ENCODE data around the gene NPAP1.
"Not testable (repeated sequence)": the region's sequence is repeated elsewhere in the genome, so short reads cannot be mapped to it uniquely, and the experiment has no call there.

The NPAP1 gene, protein sequence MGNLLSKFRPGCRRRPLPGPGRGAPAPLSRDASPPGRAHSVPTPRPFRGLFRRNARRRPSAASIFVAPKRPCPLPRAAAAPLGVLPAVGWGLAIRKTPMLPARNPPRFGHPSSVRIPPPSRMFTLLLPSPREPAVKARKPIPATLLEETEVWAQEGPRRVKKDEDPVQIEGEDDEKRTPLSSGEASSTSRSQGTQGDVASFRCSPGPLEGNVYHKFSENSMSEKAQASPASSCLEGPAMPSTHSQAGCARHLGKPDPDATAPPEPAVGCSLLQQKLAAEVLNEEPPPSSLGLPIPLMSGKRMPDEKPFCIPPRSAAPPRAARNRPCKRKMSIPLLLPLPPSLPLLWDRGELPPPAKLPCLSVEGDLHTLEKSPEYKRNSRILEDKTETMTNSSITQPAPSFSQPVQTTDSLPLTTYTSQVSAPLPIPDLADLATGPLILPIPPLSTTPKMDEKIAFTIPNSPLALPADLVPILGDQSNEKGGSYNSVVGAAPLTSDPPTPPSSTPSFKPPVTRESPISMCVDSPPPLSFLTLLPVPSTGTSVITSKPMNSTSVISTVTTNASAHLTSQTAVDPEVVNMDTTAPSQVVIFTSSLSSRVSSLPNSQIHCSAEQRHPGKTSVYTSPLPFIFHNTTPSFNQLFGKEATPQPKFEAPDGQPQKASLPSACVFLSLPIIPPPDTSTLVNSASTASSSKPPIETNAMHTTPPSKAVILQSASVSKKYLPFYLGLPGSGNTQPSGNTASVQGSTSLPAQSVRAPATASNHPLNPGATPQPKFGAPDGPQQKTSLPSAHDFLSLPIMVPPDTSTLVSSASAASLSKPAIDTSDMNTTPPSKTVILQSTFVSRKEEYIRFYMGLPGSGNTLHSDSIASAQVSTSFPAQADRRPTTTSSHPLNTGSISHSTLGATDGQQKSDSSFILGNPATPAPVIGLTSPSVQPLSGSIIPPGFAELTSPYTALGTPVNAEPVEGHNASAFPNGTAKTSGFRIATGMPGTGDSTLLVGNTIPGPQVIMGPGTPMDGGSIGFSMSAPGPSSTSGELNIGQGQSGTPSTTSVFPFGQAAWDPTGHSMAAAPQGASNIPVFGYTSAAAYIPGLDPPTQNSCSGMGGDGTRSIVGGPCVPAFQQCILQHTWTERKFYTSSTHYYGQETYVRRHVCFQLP

DNA sequence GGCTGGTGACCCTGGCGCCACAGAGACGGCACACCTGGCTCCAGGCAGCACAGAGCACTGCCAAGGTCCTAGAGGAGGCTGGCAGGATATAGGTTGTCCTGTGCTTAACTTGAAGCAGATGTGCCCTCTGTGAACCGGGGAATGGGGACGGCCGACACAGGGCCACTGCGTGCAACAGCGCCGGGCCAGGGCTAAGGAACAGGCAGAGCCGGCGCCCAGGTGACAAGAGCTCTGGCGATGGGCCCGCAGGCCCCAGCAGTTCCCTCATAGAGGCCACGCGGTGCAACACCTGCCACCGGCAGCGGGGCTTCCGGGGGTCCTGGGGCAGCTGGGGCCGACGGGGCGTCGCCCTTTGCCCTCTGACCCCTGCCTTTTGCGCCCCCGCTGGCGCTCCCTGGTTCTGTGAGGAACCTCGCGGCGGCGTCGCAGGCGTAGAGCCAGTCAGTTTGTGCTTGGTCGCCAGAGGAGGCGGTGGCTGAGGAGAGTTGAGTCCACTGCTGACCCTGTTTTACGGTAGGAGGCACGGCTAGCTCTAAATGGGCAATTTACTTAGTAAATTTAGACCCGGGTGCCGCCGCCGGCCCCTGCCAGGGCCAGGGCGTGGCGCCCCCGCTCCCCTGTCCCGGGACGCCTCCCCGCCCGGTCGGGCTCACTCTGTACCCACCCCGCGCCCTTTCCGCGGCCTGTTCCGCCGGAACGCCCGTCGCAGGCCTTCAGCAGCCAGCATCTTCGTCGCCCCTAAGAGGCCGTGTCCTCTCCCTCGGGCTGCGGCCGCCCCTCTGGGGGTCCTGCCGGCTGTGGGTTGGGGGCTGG is at the start of gene NPAP1:
TSS of gene NPAP1 (plus strand) at position 444 of the 813 bp plus-strand sequence. CDS start at position 537, 93 bp downstream.
- no peak for DNase-seq (ENCODE audit: low spot score)

DNA sequence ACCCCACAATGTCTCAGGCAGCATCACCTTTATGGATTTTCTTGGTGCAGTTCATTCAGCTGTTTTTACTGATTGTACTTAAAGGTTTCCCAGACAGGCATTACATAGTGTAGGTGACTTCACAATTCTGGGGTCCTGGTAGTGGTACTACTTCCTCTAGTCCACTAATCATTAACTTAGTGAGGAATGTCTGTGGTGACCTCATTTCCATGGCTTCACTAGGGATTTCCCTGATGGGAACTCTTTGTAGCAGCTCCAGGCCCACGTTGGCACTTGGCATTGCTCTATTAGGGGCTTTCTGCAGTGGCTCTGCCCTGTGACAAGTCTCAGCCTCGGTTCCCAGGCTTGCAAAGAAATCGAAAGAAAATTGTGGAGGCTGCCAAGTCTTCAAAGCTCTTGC is 48.1 kb upstream of the NPAP1 start:
- no peak for DNase-seq (ENCODE audit: low spot score)

DNA sequence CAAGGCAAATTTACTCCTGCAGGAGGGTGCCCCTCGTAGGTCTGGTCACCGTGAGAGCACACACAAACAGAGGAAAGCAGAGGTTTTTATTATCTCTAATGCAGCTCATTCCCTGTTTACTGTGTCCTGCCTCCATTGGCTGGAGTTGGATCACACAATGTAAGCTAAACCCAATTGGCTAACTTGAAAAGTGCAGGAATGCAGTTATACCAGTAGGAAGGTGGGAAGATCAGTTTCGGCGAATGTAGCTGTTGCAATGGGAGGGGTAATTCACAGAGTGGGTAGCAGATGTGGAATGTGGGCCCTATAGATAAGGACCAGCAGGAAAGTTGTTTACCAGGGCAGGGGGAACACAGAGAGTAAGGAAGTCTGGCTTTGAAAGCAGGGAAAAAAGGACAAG is 42.5 kb upstream of the NPAP1 start:
- DNase-seq (ENCODE audit: low spot score), result no peak

DNA sequence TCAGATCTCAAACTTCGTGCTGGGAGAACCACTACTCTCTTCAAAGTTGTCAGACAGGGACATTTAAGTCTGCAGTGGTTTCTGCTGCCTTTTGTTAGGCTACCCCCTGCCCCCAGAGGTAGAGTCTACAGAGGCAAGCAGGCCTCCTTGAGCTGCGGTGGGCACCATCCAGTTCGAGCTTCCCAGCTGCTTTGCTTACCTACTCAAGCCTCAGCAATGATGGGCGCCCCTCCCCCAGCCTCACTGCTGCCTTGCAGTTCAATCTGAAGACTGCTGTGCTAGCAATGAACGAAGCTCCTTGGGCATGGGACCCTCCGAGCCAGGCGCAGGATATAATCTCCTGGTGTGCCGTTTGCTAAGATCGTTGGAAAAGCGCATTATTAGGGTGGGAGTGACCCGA is 36.2 kb upstream of the NPAP1 start:
- not testable (repeated sequence) for DNase-seq (ENCODE audit: low spot score)

DNA sequence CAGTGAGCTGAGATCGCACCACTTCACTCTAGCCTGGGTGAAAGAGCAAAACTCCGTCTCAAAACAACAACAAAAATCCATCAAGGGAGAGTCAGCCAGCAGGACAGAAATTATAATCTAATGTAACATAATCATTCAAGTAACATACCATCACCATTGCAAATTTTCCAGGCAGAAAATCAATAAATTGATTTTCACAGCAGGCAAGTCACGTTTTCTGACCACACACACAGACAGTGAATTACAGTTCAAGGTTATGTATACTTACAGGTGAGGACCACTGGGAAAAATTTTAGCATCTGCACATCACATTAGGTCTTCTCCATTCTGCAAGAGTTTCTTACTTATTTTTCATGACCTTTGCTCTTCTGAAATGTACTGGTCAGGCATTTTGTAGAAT is 29.9 kb upstream of the NPAP1 start:
- DNase-seq (ENCODE audit: low spot score), result no peak

DNA sequence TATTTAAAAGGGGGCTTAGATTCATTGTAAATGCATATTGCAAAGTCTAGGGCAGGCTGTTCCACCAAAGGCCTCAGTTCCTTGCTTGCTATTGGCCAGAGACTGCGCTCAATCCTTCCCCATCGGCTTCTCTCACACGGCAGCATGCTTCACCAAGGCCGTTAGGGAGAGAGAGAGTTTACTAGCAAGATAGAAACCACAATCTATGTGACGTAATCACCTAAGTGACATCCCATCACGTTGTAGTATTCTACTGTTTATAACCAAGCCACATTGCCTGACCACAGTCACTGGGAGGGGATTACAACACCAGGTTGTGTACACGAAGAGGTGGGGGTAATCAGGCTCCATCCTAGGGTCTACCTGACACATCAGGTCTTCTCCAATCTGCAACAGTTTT is 16.0 kb upstream of the NPAP1 start:
- DNase-seq (ENCODE audit: low spot score), result no peak

DNA sequence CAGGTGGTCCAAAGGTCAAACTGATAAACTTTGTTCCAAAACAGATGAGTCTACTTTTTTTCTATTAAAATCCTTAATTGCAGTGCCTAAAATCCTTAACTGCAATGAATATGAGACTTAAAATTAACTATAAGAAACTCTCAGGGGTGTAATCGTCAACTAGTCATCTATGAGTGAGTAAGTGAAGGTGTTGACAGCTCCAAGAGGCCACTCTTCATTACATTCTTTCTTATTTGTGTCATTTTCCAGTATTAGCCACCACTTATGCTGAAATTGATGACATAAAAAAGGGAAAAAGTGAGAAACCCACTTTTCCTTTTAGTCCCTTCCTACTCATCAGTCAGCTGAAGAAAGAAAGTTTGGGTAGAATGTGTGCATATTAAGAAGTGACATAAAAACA is 12.6 kb upstream of the NPAP1 start:
- no peak for DNase-seq (ENCODE audit: low spot score)

DNA sequence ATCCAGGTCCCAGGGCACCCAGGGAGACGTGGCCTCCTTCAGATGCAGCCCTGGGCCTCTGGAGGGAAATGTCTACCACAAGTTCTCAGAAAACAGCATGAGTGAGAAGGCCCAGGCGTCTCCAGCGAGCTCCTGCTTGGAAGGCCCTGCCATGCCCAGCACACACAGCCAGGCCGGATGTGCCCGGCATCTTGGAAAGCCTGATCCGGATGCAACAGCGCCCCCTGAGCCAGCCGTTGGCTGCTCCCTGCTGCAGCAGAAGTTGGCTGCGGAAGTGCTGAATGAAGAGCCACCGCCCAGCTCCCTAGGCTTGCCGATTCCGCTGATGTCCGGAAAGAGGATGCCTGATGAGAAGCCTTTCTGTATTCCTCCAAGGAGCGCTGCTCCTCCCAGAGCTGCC is 856 bp downstream of the NPAP1 start:
- no peak for DNase-seq (ENCODE audit: low spot score)

DNA sequence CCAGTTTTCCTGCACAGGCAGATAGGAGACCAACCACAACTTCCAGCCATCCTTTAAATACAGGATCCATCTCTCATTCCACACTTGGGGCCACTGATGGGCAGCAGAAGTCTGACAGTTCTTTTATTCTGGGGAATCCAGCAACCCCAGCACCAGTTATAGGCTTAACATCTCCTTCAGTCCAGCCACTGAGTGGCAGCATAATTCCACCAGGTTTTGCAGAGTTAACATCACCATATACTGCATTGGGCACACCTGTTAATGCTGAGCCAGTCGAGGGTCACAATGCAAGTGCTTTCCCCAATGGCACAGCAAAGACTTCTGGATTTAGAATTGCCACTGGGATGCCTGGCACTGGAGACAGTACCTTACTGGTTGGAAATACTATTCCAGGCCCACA is 2.9 kb downstream of the NPAP1 start:
- DNase-seq (ENCODE audit: low spot score), result no peak

DNA sequence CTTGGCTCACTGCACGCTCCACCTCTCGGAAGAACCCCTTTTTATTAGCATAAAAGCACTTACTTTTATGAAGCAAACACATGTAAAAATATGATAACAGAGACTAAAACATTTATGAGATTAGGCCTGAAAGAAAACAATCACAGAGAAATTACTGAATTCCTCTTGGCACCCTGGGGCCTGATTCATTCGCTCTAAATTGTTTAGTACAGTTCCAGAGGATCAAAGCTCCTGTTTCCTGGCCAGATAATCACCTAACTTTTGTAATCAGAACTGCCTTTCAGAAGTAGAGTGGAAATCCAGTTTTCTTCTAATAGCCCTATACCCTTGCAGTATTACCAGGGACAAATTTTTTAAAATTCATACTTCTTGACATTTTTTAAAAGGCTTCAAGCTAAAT is 6.4 kb downstream of the NPAP1 start:
- DNase-seq (ENCODE audit: low spot score), result no peak

DNA sequence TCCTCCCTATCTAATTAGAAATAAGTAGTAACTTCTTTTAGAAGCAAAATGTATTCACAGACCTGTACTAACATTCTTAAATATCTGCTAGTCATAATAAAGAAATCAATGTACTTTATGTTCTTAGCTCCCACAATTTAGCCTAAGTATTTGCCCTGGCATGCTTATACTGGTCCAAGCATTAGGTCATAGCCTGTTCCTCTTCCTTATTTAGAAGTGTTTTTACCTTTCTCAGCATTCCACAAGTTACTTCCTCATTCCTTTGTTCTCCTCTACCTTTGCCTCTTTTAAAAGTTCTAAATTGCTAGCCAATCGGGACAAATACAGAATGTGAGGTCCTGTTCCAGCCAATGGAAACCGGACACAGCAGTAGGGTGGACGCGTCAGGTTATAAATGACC is 7.3 kb downstream of the NPAP1 start:
- not testable (repeated sequence) for DNase-seq (ENCODE audit: low spot score)

DNA sequence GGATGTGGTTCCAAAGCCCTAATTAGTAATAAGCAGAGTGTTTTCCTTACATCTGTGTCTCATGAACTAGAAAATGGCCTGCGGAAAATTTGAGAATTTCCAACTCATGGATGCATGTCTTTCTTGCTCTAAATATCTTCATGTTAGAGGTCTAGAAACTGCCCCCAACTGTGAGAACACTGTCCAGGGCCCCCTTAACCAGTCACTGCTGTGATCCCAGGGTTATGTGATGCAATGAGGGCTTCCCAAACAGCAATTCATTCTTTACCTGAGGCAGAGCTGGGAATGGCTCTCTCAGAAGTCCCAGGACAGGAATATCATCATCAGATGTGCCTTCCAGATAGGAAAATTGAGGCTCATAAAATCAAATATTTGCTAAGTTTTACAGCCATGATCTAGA is 8.2 kb downstream of the NPAP1 start:
- DNase-seq (ENCODE audit: low spot score), result no peak

DNA sequence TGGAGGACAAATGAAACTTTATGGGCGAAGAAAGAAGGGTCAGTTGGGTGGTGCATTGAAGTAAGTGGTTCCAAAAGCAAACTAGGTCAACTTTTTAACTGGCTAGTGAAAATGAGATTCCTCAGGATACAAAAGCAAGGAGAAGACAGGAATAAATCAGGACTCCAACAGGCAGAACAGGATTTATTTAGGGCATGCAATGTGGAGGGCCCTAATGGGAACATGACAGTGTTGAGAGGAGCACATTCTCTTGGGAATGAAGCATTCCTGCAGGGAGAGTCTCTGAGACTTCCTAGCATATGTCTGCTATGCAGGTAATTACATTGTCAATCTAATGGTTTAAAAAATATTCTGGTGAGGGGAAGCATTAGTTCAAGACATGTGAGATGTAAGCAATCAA is 8.7 kb downstream of the NPAP1 start:
- no peak for DNase-seq (ENCODE audit: low spot score)

DNA sequence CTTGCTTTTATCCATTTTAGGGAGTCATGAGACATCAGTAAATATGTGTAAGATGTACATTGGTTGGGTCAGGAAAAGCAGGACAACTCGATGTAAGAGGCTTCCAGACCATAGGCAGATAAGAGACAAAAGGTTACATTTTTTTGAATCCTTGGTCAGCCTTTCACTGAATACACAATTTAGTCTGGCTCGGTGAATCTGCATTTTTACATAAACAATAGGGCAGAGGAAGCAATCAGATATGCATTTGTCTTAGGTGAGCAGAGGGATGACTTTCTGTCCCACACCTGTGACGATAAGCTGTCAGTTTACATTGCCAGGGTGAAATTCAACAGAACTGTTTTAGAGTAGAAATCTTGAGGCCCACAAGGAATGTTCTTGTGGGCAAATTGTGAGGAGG is 20.6 kb downstream of the NPAP1 start:
- no peak for DNase-seq (ENCODE audit: low spot score)

DNA sequence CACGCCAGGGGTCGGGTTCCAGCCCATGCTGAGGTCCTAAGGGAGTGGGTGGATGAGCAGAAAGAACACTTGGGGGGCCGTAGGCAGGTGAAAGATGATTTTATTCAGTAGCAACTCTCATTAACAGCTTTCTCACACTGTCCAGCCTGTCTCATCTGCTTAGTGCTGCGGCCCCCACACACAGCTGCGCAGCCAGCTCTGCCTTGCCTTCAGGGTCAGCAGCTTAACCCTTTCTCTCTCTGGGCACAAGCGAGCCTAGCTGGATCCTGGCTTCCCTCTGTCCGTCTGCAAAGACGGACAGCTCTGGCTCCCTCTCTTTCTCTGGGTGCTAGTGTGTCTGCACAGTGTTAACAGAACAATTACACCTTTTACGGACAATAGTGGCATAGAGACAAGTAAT is 21.3 kb downstream of the NPAP1 start:
- no peak for DNase-seq (ENCODE audit: low spot score)

DNA sequence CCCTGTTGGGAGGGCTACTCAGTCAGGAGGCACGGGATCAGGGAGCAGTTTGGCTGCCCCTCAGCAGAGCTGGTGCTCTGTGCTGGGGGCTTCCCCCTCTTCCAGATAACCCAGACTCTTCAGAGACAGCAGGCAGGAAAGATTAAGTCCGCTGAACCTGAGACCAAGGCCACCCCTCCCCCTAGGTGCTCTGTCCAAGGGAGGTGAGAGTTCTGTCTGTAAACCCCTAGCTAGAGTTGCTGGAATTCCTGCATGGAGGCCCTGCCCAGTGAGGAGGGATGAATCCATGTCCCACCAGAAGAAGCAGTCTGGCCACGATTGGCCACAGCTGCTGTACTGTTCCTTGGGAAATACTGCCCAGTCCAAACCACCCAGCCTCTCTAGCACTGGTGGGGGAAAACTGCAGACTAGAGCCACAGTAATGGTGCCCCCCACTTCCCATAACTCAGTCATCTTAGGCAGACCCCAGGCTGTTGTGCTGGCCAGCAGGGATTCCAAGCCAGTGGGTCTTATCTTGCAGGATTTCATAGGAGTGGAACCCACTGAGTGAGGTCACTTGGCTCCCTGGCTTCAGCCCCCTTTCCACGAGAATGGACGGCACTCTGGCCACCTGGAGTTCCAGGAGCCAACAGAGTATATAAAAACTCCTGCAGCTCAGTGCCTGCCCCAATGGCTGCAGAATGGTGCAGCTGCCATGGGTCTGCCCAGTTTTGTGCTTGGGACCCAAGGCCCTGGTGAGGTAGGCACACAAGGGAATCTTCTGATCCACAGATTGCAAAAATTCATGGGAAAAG is 42.9 kb downstream of the NPAP1 start:
- DNase-seq (ENCODE audit: low spot score), result no peak

DNA sequence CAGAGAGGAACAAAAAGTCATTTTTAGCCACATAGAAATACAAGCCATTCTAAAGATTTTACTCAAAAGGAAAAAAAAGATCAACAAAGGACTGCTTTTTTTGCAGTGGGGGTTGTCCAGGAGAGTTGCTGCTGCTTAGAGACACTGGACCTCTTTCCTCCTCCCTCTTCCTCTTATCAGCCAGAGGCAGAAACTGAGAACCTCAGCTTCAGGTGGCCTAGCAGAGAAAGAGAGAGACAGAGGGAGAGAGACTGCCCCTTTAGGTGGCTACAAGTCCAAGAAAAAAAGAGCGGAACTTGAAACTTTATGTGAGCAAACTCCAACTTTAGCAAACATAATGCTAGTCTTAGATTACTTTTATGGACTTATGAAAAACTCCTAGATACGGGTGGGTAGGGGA is 54.2 kb downstream of the NPAP1 start:
- no peak for DNase-seq (ENCODE audit: low spot score)
